Endothelial cell of umbilical vein (primary cell): Measurements from ENCODE around the gene UIMC1. TPM values are rescaled to one million over a fixed set of nuclear protein-coding genes. Genes with fewer than 3 reads are reported as not detected.

Experiments used
- BruUV-seq: library from RNA; stranded (reverse); fragments of 400-500 nt; replicated peaks from 2 replicates; lab custom pipeline; 2021; lab: Mats Ljungman, UMichigan
- CTCF ChIA-PET: fragments of 300-600, 350-600 bp; sonication (Branson Sonifier 250); formaldehyde crosslinking; loops from one replicate; lab custom pipeline; 2021; ENCODE audit warnings: antibody characterized with exemption, inconsistent platforms; lab: Charles Lee
- POLR2A ChIA-PET: fragments of 300-600, 350-600 bp; sonication (Branson Sonifier 250); formaldehyde crosslinking; loops from one replicate; lab custom pipeline; 2021; ENCODE audit warnings: antibody characterized with exemption, inconsistent platforms; lab: Charles Lee
- DNase-seq: peaks from one replicate; pipeline ENCODE4 v3.0.0-alpha.2; 2011; ENCODE audit warnings: low read depth, low spot score
- FAIRE-seq: peaks from 2 replicates; lab custom pipeline; 2011; peaks lifted over from hg19 to GRCh38; lab: Jason Lieb, UNC
- H2AFZ ChIP-seq: 2 replicates; pipeline ENCODE4 v1.6.0; 2012; ENCODE audit warnings: low read depth, low read length, control low read depth, inconsistent platforms
- H3K27ac ChIP-seq: 2 replicates; pipeline ENCODE4 v1.5.1; 2011; ENCODE audit warnings: low read depth, mild to moderate bottlenecking, control low read depth, low read length, moderate library complexity; ENCODE audit not compliant: insufficient read depth
- H3K27me3 ChIP-seq, 2 experiments: 2 replicates each; pipeline versions ENCODE4 v1.6.0 to v1.6.1; 2011; ENCODE audit warnings: low read length in 2 of 2, mixed read lengths in 1 of 2; ENCODE audit not compliant: control insufficient read depth in 2 of 2, insufficient read depth in 2 of 2
- H3K36me3 ChIP-seq, 2 experiments: 2 replicates in 1 of 2; 3 replicates in 1 of 2; pipeline ENCODE4 v1.5.1; 2011; ENCODE audit warnings: low read length in 2 of 2, mild to moderate bottlenecking in 1 of 2, moderate library complexity in 1 of 2; ENCODE audit not compliant: control insufficient read depth in 2 of 2, insufficient read depth in 2 of 2; ENCODE audit errors: extremely low read depth in 1 of 2
- H3K4me1 ChIP-seq: 3 replicates; pipeline ENCODE4 v1.5.1; 2011; ENCODE audit warnings: mild to moderate bottlenecking, low read length; ENCODE audit not compliant: control insufficient read depth, insufficient read depth; ENCODE audit errors: extremely low read depth
- H3K4me2 ChIP-seq: 2 replicates; pipeline ENCODE4 v1.6.1; 2011; ENCODE audit warnings: low read length, control low read depth, mixed read lengths; ENCODE audit not compliant: insufficient read depth
- H3K4me3 ChIP-seq, 3 experiments: fragments of 200-600 bp in 1 of 3; sonication (generic), shearing (Covaris generic) in 1 of 3; replicated peaks in 1 of 3; 2 replicates each; pipeline ENCODE4 v1.5.1; 2011 to 2016; ENCODE audit warnings: control low read depth in 3 of 3, low read length in 3 of 3, mild to moderate bottlenecking in 2 of 3, inconsistent platforms in 1 of 3, low read depth in 1 of 3, moderate library complexity in 1 of 3; ENCODE audit not compliant: insufficient read depth in 1 of 3
- H3K79me2 ChIP-seq: 2 replicates; pipeline ENCODE4 v1.6.0; 2012; ENCODE audit warnings: low read length, inconsistent platforms; ENCODE audit not compliant: control insufficient read depth, insufficient read depth
- H3K9ac ChIP-seq: replicated peaks from 2 replicates; pipeline ENCODE3; 2011; ENCODE audit warnings: low read length, control low read depth; ENCODE audit not compliant: insufficient read depth; ENCODE audit errors: extremely low read depth
- H3K9me1 ChIP-seq: replicated peaks from 3 replicates; pipeline ENCODE4 v1.6.0; 2011; ENCODE audit warnings: mild to moderate bottlenecking, low read length; ENCODE audit not compliant: control insufficient read depth, insufficient read depth; ENCODE audit errors: extremely low read depth
- H3K9me3 ChIP-seq: replicated peaks from 2 replicates; pipeline ENCODE4 v1.5.1; 2012; ENCODE audit warnings: low read length, inconsistent platforms; ENCODE audit not compliant: control insufficient read depth, insufficient read depth
- H4K20me1 ChIP-seq: replicated peaks from 2 replicates; pipeline ENCODE3; 2011; ENCODE audit warnings: mild to moderate bottlenecking, low read length; ENCODE audit not compliant: control insufficient read depth, insufficient read depth; ENCODE audit errors: extremely low read depth
- CTCF ChIP-seq, 2 donors: IDR thresholded peaks; 1 replicate in 1 of 2; 2 replicates in 1 of 2; pipeline ENCODE4 v1.5.1; 2011; ENCODE audit warnings: low read length in 2 of 2, mild to moderate bottlenecking in 2 of 2, moderate library complexity in 2 of 2, control low read depth in 1 of 2, inconsistent platforms in 1 of 2, low read depth in 1 of 2; ENCODE audit not compliant: insufficient read depth in 1 of 2; ENCODE audit errors: extremely low read depth in 1 of 2
- EZH2 ChIP-seq: IDR thresholded peaks from 2 replicates; pipeline ENCODE4 v1.6.1; 2012; ENCODE audit warnings: borderline replicate concordance, low read depth, mild to moderate bottlenecking, moderate library complexity, low read length, inconsistent platforms; ENCODE audit not compliant: severe bottlenecking
- FOS ChIP-seq: IDR thresholded peaks from 2 replicates; pipeline ENCODE4 v1.6.1; 2011; ENCODE audit warnings: mild to moderate bottlenecking, low read length, moderate library complexity, borderline replicate concordance; ENCODE audit not compliant: insufficient read depth
- GATA2 ChIP-seq: IDR thresholded peaks from 2 replicates; pipeline ENCODE4 v1.7.0; 2011; ENCODE audit warnings: low read depth, mild to moderate bottlenecking, moderate library complexity, mixed read lengths, low read length; ENCODE audit not compliant: insufficient read length, insufficient read depth
- JUN ChIP-seq: IDR thresholded peaks from 2 replicates; pipeline ENCODE4 v1.6.1; 2011; ENCODE audit warnings: borderline replicate concordance, low read depth; ENCODE audit not compliant: insufficient read length, insufficient read depth
- MAX ChIP-seq: IDR thresholded peaks from 2 replicates; pipeline ENCODE4 v1.6.1; 2011; ENCODE audit not compliant: insufficient read depth, insufficient read length
- MYC ChIP-seq: IDR thresholded peaks from one replicate; pipeline ENCODE4 v1.6.1; 2011; ENCODE audit warnings: mild to moderate bottlenecking, low read depth, low read length
- POLR2A ChIP-seq: IDR thresholded peaks from 2 replicates; pipeline ENCODE4 v1.6.1; 2012; ENCODE audit warnings: low read depth, mild to moderate bottlenecking, control low read depth, low read length
- POLR2AphosphoS5 ChIP-seq: IDR thresholded peaks from 2 replicates; pipeline ENCODE4 v1.6.1; 2012; ENCODE audit warnings: low read depth, mild to moderate bottlenecking, control low read depth, low read length, moderate library complexity; ENCODE audit not compliant: insufficient read depth
- dilution Hi-C: fragments of 300-500 bp; cut with MboI; formaldehyde crosslinking; loops from one replicate; pipeline ENCODE4 v1.15.0; 2019; ENCODE audit warnings: low sequenced_read_pairs; ENCODE audit not compliant: extremely low pct_ligation_motif_present
- intact Hi-C: fragments of 100-400 bp; cut with micrococcal nuclease; formaldehyde crosslinking; loops from one replicate; pipeline ENCODE4 v1.10.0; 2022
- polyA plus RNA-seq, 4 experiments: library from polyadenylated mRNA; depleted of rRNA in 3 of 4; stranded (reverse) in 3 of 4; unstranded in 1 of 4; fragments of >200 nt; gene quantifications; 2 replicates each; pipeline versions ENCODE4 v1.2.1 to v1.2.3, GENCODE V29; 2011 to 2012; ENCODE audit warnings: missing spikeins in 1 of 4
- total RNA-seq: library from RNA; stranded (reverse); gene quantifications from 2 replicates; pipeline ENCODE4 v1.2.3, GENCODE V29; 2021

The UIMC1 gene
- total and polyA plus RNA-seq, 2 donors (not counting 3 experiments of a cell fraction or from before 2014, with no cell fraction given): 17.2 to 60.1 TPM

GRCh38 chr5:176979669-176980068 is 26.9 kb downstream of the UIMC1 start:
- H3K36me3 ChIP-seq: peaks cover 9 to 12% of the 10 kb centered on the region in 2 experiments
- peaks cover 21% of the 10 kb centered on the region for H3K79me2 ChIP-seq
- dilution Hi-C loops: no loop called here

More at GRCh38 chr5:176979669-176980068, 26.9 kb downstream of the UIMC1 start:
- no peaks in the 10 kb centered on the region for H3K9me1 ChIP-seq
- H3K27me3 ChIP-seq: no peaks in the 10 kb centered on the region
- no peak overlapping the region for H2AFZ ChIP-seq
- ChIA-PET POLR2A (no interaction called here), CTCF (no interaction called here)
- H3K4me3 ChIP-seq: no peak overlapping the region
- TF ChIP-seq MAX (no peak), GATA2 (no peak), CTCF (IDR thresholded peaks at IDR 0.05; ENCODE audit: extremely low read depth in 1 of 2, insufficient read depth in 1 of 2, low read depth in 1 of 2, low read length in 2 of 2) (no peak), POLR2A (no peak), FOS (no peak), EZH2 (no peak), JUN (no peak), POLR2AphosphoS5 (no peak), MYC (no peak)
- H3K4me2 ChIP-seq: no peak overlapping the region
- intact Hi-C loops: no loop called here
- DNase-seq (no peak), FAIRE-seq (no peak)
- no peaks in the 10 kb centered on the region for H3K9me3 ChIP-seq
- no peaks in the 10 kb centered on the region for H4K20me1 ChIP-seq
- no TSS peak for BruUV-seq
- no peak overlapping the region for H3K9ac ChIP-seq
- no peaks in the 10 kb centered on the region for H3K4me1 ChIP-seq
- H3K27ac ChIP-seq: no peak overlapping the region
